ENCODE measurements around the gene MLKL. TPM values are rescaled to one million over a fixed set of nuclear protein-coding genes. Genes with fewer than 3 reads are reported as not detected.
"Not testable (repeated sequence)": the region's sequence is repeated elsewhere in the genome, so short reads cannot be mapped to it uniquely, and the experiment has no call there.

The MLKL gene
- total RNA-seq, 1 donor = 14.2 TPM

DNA sequence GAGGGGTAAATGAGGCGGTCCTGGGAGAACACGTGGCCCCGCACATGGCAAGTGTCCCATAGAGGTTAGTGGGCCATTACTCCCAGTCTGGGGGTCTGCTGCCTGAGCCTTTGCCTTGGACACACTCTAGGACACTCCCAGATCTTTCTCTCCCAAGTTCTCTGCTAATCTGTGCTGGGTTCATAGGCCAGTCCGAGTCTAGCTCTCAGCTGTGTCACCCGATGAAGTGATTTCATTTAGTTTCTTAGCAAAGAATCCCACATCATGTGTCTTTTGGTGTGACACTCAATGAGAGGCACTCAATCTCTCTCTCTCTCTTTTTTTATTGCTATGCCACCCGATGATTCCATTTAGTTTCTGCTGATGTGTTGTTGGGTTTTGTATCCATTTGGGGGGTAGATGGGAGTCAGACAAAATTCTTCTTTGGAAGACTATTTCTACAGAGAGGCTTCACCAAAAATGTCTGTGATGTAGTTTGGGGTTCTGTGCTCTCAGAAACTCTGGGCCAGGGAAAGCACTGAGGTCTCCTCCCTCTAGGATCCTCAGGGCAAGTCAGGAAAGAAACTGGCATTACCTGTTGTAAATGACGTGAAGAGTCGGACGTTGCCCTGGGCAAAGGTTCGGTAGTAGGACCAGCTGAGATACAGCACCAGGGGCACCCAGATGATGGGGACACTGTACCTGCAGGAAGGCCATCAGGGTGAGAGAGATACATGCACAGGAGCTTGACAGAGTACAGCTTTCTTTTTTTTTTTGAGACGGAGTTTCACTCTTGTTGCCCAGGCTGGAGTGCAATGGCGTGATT, 25.2 kb upstream of the MLKL start:
- TF ChIP-seq, protein P1, sequence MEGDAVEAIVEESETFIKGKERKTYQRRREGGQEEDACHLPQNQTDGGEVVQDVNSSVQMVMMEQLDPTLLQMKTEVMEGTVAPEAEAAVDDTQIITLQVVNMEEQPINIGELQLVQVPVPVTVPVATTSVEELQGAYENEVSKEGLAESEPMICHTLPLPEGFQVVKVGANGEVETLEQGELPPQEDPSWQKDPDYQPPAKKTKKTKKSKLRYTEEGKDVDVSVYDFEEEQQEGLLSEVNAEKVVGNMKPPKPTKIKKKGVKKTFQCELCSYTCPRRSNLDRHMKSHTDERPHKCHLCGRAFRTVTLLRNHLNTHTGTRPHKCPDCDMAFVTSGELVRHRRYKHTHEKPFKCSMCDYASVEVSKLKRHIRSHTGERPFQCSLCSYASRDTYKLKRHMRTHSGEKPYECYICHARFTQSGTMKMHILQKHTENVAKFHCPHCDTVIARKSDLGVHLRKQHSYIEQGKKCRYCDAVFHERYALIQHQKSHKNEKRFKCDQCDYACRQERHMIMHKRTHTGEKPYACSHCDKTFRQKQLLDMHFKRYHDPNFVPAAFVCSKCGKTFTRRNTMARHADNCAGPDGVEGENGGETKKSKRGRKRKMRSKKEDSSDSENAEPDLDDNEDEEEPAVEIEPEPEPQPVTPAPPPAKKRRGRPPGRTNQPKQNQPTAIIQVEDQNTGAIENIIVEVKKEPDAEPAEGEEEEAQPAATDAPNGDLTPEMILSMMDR (IDR thresholded peaks at IDR 0.05; ENCODE audit: insufficient read depth, low read depth, low read length) = no peak
- DNase-seq (ENCODE audit: low read depth) = no peak
- no peak overlapping the region for H3K4me3 ChIP-seq (ENCODE audit: low read depth, low read length)

DNA sequence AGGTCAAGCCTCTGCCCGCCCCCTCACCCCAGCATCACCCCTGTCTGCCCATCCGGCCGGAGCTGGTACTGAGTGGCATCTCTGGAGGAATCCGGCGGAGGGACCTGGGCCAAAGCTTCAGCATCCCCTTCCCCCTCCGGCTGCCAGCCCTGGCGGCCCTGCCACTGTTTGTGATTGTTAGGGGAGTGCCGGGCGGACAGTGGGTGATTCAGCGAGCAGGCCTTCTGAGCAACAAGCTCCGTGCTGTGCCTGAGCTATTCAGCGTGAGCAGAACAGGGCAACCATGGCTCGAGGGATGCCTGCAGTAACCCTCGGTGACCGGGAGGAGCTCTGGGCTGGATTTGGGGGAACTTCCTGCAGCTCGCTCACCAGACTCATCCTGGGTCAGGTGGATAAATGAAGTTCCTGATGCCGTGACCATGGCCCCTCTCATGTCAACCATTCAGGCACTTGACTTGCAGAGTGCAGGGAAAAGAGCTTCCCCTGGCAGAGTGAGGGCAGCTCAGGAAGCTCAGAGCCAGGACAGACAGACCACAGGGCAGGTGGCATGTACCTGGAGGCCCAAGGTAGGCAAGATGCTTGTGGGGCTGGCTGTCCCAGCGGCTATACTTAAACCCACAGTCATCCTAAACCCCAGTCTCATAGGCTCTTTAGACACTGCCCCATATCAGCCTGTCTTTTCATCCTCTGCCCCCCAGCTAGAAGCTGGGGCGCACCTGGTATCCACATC, 24.3 kb upstream of the MLKL start:
- no peak for DNase-seq (ENCODE audit: low read depth)
- TF ChIP-seq, protein P1 (IDR thresholded peaks at IDR 0.05; ENCODE audit: insufficient read depth, low read depth, low read length) = no peak
- no peak overlapping the region for H3K4me3 ChIP-seq (ENCODE audit: low read depth, low read length)

DNA sequence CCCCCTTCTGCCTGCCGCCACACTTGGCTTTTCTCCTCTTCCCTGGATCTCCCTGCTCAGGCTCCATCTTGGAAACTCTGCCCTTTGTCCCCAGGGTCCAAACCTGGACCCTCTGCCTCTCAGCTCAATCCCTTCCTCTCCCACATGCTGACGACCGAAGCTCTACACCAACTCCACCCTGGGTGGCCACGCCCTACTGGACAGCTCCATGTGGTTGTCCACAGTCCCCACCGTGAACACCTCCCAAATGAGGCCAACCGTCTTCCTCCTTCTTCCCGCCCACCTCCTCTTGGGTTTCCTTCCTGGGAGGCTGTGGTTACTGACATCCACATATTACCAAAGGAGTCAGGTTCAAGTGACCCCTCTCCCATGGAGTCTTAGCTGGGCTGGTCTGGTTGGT, 22.6 kb upstream of the MLKL start:
- no peak overlapping the region for H3K4me3 ChIP-seq (ENCODE audit: low read depth, low read length)
- no peak for DNase-seq (ENCODE audit: low read depth)
- TF ChIP-seq, protein P1 (IDR thresholded peaks at IDR 0.05; ENCODE audit: insufficient read depth, low read depth, low read length) = no peak

DNA sequence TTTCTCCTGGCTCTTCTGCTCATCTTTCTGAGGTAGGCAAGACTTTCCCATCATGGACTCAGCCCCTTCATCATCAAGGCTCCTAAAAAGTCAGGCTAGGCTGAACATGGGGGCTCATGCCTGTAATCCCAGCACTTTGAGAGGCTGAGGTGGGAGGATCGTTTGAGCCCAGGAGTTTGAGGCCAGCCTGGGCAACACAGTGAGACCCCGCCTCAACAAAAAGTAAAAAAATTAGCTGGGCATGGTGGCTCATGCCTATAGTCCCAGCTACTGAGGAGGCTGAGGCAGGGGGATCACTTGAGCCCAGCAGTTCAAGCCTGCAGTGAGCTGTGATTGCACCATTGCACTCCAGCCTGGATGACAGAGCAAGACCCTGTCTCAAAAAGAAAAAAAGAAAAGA, 21.5 kb upstream of the MLKL start:
- not testable (repeated sequence) for H3K4me3 ChIP-seq (ENCODE audit: low read depth, low read length); DNase-seq (ENCODE audit: low read depth)

DNA sequence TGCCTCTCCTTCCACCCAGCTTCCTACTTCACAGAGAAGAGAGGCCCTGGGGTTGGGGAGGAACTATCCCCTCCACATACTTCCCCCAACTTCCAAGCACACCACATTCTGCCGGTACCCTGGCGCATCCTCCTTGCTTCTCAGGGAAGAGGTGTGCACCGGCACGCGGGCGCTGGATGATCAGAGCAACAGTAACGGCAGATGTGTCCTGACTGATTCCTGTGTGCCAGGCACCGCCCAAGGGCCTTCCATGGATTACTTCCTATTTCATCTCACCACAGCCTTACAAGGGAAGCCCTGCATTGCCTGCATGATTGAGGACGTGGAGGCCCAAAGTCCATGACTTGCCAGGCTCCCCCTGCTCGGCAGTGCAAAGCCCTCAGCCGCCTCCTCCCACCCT, 21.1 kb upstream of the MLKL start:
- DNase-seq (ENCODE audit: low read depth) = no peak
- no peak overlapping the region for H3K4me3 ChIP-seq (ENCODE audit: low read depth, low read length)
- TF ChIP-seq, protein P1 (IDR thresholded peaks at IDR 0.05; ENCODE audit: insufficient read depth, low read depth, low read length) = no peak

DNA sequence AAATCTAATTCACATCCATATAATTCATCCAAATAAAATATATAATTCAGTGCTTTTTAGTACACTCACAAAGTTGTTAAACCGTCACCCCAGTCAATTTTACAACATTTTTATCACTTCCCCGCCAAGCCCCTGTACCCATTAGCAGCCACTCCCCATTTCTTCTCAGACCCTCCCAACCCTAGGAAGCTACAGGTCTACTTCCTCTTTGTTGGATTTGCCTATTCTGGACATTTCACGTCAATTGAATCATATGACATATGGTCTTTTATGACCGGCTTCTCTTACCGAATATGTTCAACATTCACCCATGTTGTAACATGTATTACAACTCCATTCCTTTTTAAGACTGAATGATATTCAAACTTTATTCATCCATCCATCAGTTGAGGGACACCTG, 19.9 kb upstream of the MLKL start:
- TF ChIP-seq, protein P1 (IDR thresholded peaks at IDR 0.05; ENCODE audit: insufficient read depth, low read depth, low read length) = no peak
- DNase-seq (ENCODE audit: low read depth) = no peak
- no peak overlapping the region for H3K4me3 ChIP-seq (ENCODE audit: low read depth, low read length)

DNA sequence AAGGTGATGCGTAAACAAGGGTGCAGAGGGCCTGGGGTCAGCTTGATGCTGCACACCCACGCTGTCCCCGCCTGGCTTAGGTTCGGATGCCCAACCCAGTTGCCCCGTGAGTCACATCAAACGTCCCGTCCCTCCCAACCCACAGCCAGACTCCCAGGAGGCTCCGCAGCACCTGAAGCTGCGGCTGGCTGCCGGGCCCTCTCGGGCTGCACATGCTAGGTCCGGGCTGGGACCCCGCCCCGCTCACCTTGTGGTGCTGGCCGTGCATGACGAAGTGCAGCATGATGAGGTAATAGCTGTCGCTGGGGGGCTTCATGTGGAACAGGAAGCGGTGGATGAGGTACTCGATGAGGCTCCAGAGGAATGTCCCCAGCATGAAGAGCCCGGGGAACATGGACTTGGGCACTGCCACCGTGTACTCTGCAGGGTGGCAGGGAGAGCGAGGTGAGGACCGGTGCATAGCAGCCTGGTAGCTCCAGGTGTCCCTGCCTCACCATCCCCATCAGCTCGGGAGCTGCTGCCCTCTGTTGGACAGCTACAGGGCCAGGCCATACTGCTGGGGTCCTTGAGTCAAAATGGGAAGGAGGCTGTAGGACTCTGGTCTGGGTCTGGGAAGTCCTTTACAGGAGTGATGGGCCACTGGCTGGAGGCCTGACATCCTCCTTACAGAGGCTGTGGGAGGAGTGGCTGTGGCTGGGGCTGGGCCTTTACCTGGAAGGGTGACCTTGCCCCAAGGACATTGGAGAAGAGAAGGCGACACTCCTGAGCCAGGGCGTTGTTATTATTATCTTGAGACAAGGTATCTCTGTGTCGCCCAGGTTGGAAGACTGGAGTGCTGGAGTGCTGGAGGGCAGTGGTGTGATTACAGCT, 18.3 kb upstream of the MLKL start:
- no peak for DNase-seq (ENCODE audit: low read depth)
- TF ChIP-seq, protein P1 (IDR thresholded peaks at IDR 0.05; ENCODE audit: insufficient read depth, low read depth, low read length) = no peak
- no peak overlapping the region for H3K4me3 ChIP-seq (ENCODE audit: low read depth, low read length)

Data from fibroblast of villous mesenchyme (primary cell).